IMR-90 (cell line): Measurements from ENCODE around the gene CFAP251. TPM values are rescaled to one million over a fixed set of nuclear protein-coding genes. Genes with fewer than 3 reads are reported as not detected.

Source experiments
- ATAC-seq: fragments of 200-7000 bp; cut with Tn5 transposase; 2 replicates; pipeline ENCODE4 v1.9.1; 2020; ENCODE audit warnings: low read depth, mild to moderate bottlenecking, moderate library complexity
- BruUV-seq: library from RNA; stranded (reverse); fragments of 400-500 nt; replicated peaks from 2 replicates; lab custom pipeline; 2021; lab: Mats Ljungman, UMichigan
- CTCF ChIA-PET: fragments of 300-600 bp; formaldehyde crosslinking; extraction: SDS; loops from one replicate; lab custom pipeline; 2021; ENCODE audit warnings: antibody characterized with exemption; lab: Yijun Ruan, JAX
- POLR2A ChIA-PET: fragments of 300-600 bp; sonication (Branson Sonifier 250); formaldehyde crosslinking; loops from one replicate; lab custom pipeline; 2022; ENCODE audit warnings: antibody characterized with exemption; ENCODE audit not compliant: unreplicated experiment; lab: Charles Lee
- DNase-seq: peaks from one replicate; pipeline ENCODE4 v3.0.0; 2013
- H2AFZ ChIP-seq: replicated peaks from 2 replicates; pipeline ENCODE3; 2013; ENCODE audit warnings: low read length, mild to moderate bottlenecking; ENCODE audit not compliant: poor library complexity
- H2AK5ac ChIP-seq: 2 replicates; pipeline ENCODE4 v1.6.1; 2013; ENCODE audit warnings: low read depth, low read length, inconsistent platforms
- H2AK9ac ChIP-seq: replicated peaks from 2 replicates; pipeline ENCODE3; 2013; ENCODE audit warnings: mild to moderate bottlenecking, low read depth, low read length, moderate library complexity; ENCODE audit not compliant: poor library complexity
- H2BK120ac ChIP-seq: 2 replicates; pipeline ENCODE4 v1.6.1; 2013; ENCODE audit warnings: low read depth, low read length, inconsistent platforms
- H2BK15ac ChIP-seq: 3 replicates; pipeline ENCODE4 v1.6.1; 2013; ENCODE audit warnings: low read depth, low read length, inconsistent platforms
- H2BK20ac ChIP-seq: 2 replicates; pipeline ENCODE4 v1.6.1; 2013; ENCODE audit warnings: low read depth, mild to moderate bottlenecking, inconsistent platforms, low read length, moderate library complexity
- H2BK5ac ChIP-seq: 2 replicates; pipeline ENCODE4 v1.6.1; 2013; ENCODE audit warnings: mild to moderate bottlenecking, low read depth, low read length, inconsistent platforms; ENCODE audit not compliant: poor library complexity, severe bottlenecking
- H3K14ac ChIP-seq: replicated peaks from 2 replicates; pipeline ENCODE4 v1.6.1; 2013; ENCODE audit warnings: low read depth, low read length, inconsistent platforms
- H3K18ac ChIP-seq: 2 replicates; pipeline ENCODE4 v1.6.1; 2013; ENCODE audit warnings: low read depth, low read length, control low read depth
- H3K23ac ChIP-seq: 2 replicates; pipeline ENCODE4 v1.6.1; 2013; ENCODE audit warnings: low read depth, low read length, inconsistent platforms
- H3K27ac ChIP-seq: 2 replicates; pipeline ENCODE4 v1.5.1; 2013; ENCODE audit warnings: mild to moderate bottlenecking, control low read depth, low read length; ENCODE audit not compliant: insufficient read depth
- H3K27me3 ChIP-seq: 2 replicates; pipeline ENCODE4 v1.6.1; 2013; ENCODE audit warnings: low read length; ENCODE audit not compliant: control insufficient read depth, insufficient read depth
- H3K36me3 ChIP-seq: 2 replicates; pipeline ENCODE4 v1.6.1; 2013; ENCODE audit warnings: low read length, mixed read lengths; ENCODE audit not compliant: control insufficient read depth, insufficient read depth
- H3K4ac ChIP-seq: 2 replicates; pipeline ENCODE4 v1.6.1; 2013; ENCODE audit warnings: low read depth, low read length, inconsistent platforms
- H3K4me1 ChIP-seq: 2 replicates; pipeline ENCODE4 v1.6.1; 2013; ENCODE audit warnings: low read length, mixed read lengths; ENCODE audit not compliant: control insufficient read depth, insufficient read depth
- H3K4me2 ChIP-seq: 2 replicates; pipeline ENCODE4 v1.6.1; 2013; ENCODE audit warnings: low read depth, mild to moderate bottlenecking, control low read depth, low read length, moderate library complexity
- H3K4me3 ChIP-seq: 2 replicates; pipeline ENCODE4 v1.5.1; 2013; ENCODE audit warnings: low read depth, mild to moderate bottlenecking, control low read depth, low read length, moderate library complexity; ENCODE audit not compliant: insufficient read depth
- H3K56ac ChIP-seq: 2 replicates; pipeline ENCODE4 v1.6.1; 2013; ENCODE audit warnings: low read length, inconsistent platforms; ENCODE audit not compliant: insufficient read depth; ENCODE audit errors: extremely low read depth
- H3K79me1 ChIP-seq, 2 experiments: 2 replicates each; pipeline ENCODE4 v1.6.1; 2013; ENCODE audit warnings: low read length in 2 of 2, inconsistent platforms in 1 of 2, low read depth in 1 of 2
- H3K9ac ChIP-seq: 2 replicates; pipeline ENCODE4 v1.6.1; 2013; ENCODE audit warnings: low read depth, low read length, control low read depth
- H3K9me1 ChIP-seq: 2 replicates; pipeline ENCODE4 v1.6.1; 2013; ENCODE audit warnings: low read length, inconsistent platforms; ENCODE audit not compliant: insufficient read depth
- H3K9me3 ChIP-seq: 2 replicates; pipeline ENCODE4 v1.6.1; 2013; ENCODE audit warnings: low read length; ENCODE audit not compliant: control insufficient read depth, insufficient read depth
- H4K20me1 ChIP-seq: 2 replicates; pipeline ENCODE4 v1.6.1; 2013; ENCODE audit warnings: low read length, inconsistent platforms; ENCODE audit not compliant: insufficient read depth
- H4K5ac ChIP-seq: 2 replicates; pipeline ENCODE4 v1.6.1; 2013; ENCODE audit warnings: mild to moderate bottlenecking, low read depth, low read length, control low read depth
- H4K8ac ChIP-seq, 2 experiments: 2 replicates each; pipeline ENCODE4 v1.6.1; 2013; ENCODE audit warnings: low read depth in 2 of 2, low read length in 2 of 2, control low read depth in 1 of 2, inconsistent platforms in 1 of 2
- H4K91ac ChIP-seq: 2 replicates; pipeline ENCODE4 v1.6.1; 2013; ENCODE audit warnings: low read depth, low read length, inconsistent platforms; ENCODE audit not compliant: insufficient read depth
- MAZ ChIP-seq: IDR thresholded peaks from 2 replicates; pipeline ENCODE4 v1.6.1; 2012; ENCODE audit warnings: low read depth, mild to moderate bottlenecking, low read length, improper control_type of control experiment, moderate library complexity, borderline replicate concordance
- RCOR1 ChIP-seq: IDR thresholded peaks from 2 replicates; pipeline ENCODE4 v1.6.1; 2012; ENCODE audit warnings: mild to moderate bottlenecking, low read length, improper control_type of control experiment; ENCODE audit not compliant: insufficient replicate concordance
- WGBS, 2 experiments: methylation state at CpG; one replicate each; pipeline versions ENCODE4 v1.1.5 to v1.1.7; 2013; ENCODE audit warnings: missing lambda C conversion rate in 2 of 2; ENCODE audit not compliant: insufficient read length in 1 of 2; ENCODE audit errors: extremely low coverage in 2 of 2; 5-methylcytosine and 5-hydroxymethylcytosine counted together
- dilution Hi-C: fragments of 300-500 bp; cut with HindIII; formaldehyde crosslinking; loops from one replicate; pipeline ENCODE4 v1.14.3; 2018; ENCODE audit warnings: low sequenced_read_pairs; ENCODE audit not compliant: unreplicated experiment
- in situ Hi-C: fragments of 300-500 bp; cut with MboI; formaldehyde crosslinking; loops from 3 replicates; pipeline ENCODE4 v1.14.3; 2019; ENCODE audit warnings: low sequenced_read_pairs, inconsistent platforms, mixed read lengths
- intact Hi-C: fragments of 100-400 bp; cut with micrococcal nuclease; formaldehyde crosslinking; loops from 2 replicates; pipeline ENCODE4 v1.10.0; 2022
- polyA plus RNA-seq, 3 experiments: library from polyadenylated mRNA; depleted of rRNA; stranded (reverse); fragments of >200 nt; gene quantifications; 2 replicates each; pipeline ENCODE4 v1.2.3, GENCODE V29; 2012; ENCODE audit warnings: low replicate concordance in 1 of 3
- total RNA-seq: library from RNA; depleted of rRNA; stranded (reverse); fragments of >200 nt; gene quantifications from 2 replicates; pipeline ENCODE4 v1.2.3, GENCODE V29; 2012

The CFAP251 gene
- total and polyA plus RNA-seq, 2 of the 4 experiments (the other 2 are of a cell fraction): 7.8 to 9.1 TPM

DNA sequence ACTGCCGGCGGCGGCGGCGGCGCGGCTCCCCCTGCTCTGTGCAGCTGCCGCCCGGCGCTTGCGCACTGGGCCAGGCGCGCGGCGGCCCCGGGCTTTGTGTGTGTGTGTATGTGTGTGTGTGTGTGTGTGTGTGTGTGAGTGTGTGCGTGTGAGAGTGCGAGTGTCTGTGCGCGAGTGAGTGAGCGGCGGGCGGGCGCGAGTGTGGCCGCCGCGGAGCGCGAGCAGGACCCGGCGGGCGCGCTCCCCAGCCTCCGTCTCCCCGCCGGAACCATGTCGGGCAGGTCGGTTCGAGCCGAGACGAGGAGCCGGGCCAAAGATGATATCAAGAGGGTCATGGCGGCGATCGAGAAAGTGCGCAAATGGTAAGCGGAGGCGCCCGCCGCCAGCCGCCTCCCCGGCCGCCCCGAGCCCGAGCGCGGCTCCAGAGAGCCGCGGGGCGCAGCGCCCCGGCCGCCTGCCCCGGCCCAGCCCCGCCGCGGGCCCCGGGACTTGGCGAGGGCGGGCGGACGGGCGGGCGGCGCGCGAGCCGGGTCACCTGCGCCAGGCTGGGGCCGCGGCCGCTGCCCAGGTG lies 103.5 kb downstream of the CFAP251 start, which contains the start of gene BCL7A:
BCL7A (plus strand) TSS at position 63 of the 571 bp plus-strand sequence; CDS start at position 271, 208 bp downstream.
- peaks cover 8% of the 10 kb centered on the region for H4K20me1 ChIP-seq
- ChIA-PET CTCF (no interaction called here), POLR2A (no interaction called here)
- peak within 1 kb of the TSS; percentile 84 for H3K23ac ChIP-seq
- H2BK15ac ChIP-seq: no peak within 1 kb of the TSS
- 0 out of 2 replicates have a peak within 1 kb of the TSS, but pooled peaks have one; percentile 10 for H2AK5ac ChIP-seq
- H3K36me3 ChIP-seq: no peaks in the 10 kb centered on the region
- 1% methylated on average over 36 of the region's 83 CpGs; no CpG with 5 or more reads in 1 of the 2 experiments for WGBS, 2 experiments
- peak within 1 kb of the TSS; percentile 90 for H2AFZ ChIP-seq
- peak within 1 kb of the TSS; percentile 66 for H3K4me3 ChIP-seq
- no peak within 1 kb of the TSS for H3K18ac ChIP-seq
- in situ Hi-C loops: no loop called here
- H3K4ac ChIP-seq: peak within 1 kb of the TSS; percentile 30; the same call in 1 of the 2 replicates
- dilution Hi-C loops: no loop called here
- peak within 1 kb of the TSS; percentile 63 for H3K9ac ChIP-seq
- H3K9me3 ChIP-seq: no peaks in the 10 kb centered on the region; the same call in 1 of the 2 replicates
- peak within 1 kb of the TSS; percentile 30 for H3K14ac ChIP-seq
- peak; percentile 81 for ATAC-seq
- BruUV-seq: no TSS peak
- peak within 1 kb of the TSS; percentile 60 for H2AK9ac ChIP-seq
- H4K8ac ChIP-seq: peak within 1 kb of the TSS; percentile 55 to 60; a peak in 3 of 4 replicates
- no peak within 1 kb of the TSS for H2BK20ac ChIP-seq
- H4K5ac ChIP-seq: no peak within 1 kb of the TSS
- peak within 1 kb of the TSS; percentile 15 for H2BK5ac ChIP-seq
- peak within 1 kb of the TSS; percentile 41; the same call in 1 of the 2 replicates for H4K91ac ChIP-seq
- no peak for TF ChIP-seq RCOR1
- peak; percentile 38; the same call in 1 of the 2 replicates for TF ChIP-seq MAZ
- H3K56ac ChIP-seq: no peak within 1 kb of the TSS
- intact Hi-C loops: loop anchor here (1.0 to 5.0 kb wide), 3 partner anchors 67 to 225 kb away; no protein-coding TSS in a partner anchor
- H3K4me1 ChIP-seq: peaks cover 13% of the 10 kb centered on the region
- H2BK120ac ChIP-seq: no peak within 1 kb of the TSS; the same call in 1 of the 2 replicates
- peaks cover 3% of the 10 kb centered on the region for H3K9me1 ChIP-seq
- peak within 1 kb of the TSS; percentile 67 for H3K27ac ChIP-seq
- peaks cover 12 to 42% of the 10 kb centered on the region in 2 experiments for H3K79me1 ChIP-seq
- peak within 1 kb of the TSS; percentile 87 for H3K4me2 ChIP-seq
- H3K27me3 ChIP-seq: no peaks in the 10 kb centered on the region
- DNase-seq: peak; percentile 74
